ENCODE results near the gene PSMB10. TPM values are rescaled to one million over a fixed set of nuclear protein-coding genes. Genes with fewer than 3 reads are reported as not detected.

The PSMB10 gene
- total and polyA plus RNA-seq, 2 of the 4 experiments (the other 2 are of a cell fraction), result 28.7 to 36.7 TPM

- H2BK15ac ChIP-seq (ENCODE audit: low read depth, low read length), result no peak overlapping the region
- peaks cover 4% of the 10 kb centered on the region; the same call in 1 of the 2 replicates for H3K4me1 ChIP-seq (ENCODE audit: control insufficient read depth, insufficient read depth, low read length)
- TF ChIP-seq CEBPB (IDR thresholded peaks at IDR 0.05; ENCODE audit: low read depth, low read length) (no peak), MAFK (IDR thresholded peaks at IDR 0.05; ENCODE audit: low read depth, low read length) (no peak), ELK1 (IDR thresholded peaks at IDR 0.05; ENCODE audit: borderline replicate concordance, low read depth, low read length) (no peak), RCOR1 (IDR thresholded peaks at IDR 0.05; ENCODE audit: insufficient replicate concordance, low read length) (no peak), NFE2L2 (IDR thresholded peaks at IDR 0.05; ENCODE audit: low read depth, low read length) (no peak), SMC3 (IDR thresholded peaks at IDR 0.05; ENCODE audit: low read depth, low read length) (no peak), CHD1 (IDR thresholded peaks at IDR 0.05; ENCODE audit: low read depth, low read length) (no peak), CTCF (conservative IDR thresholded peaks at IDR 0.05; ENCODE audit: low read depth, low read length) (no peak), MAZ (IDR thresholded peaks at IDR 0.05; ENCODE audit: borderline replicate concordance, low read depth, low read length) (no peak), MXI1 (IDR thresholded peaks at IDR 0.05; ENCODE audit: borderline replicate concordance, low read depth, low read length) (no peak), USF2 (IDR thresholded peaks at IDR 0.05; ENCODE audit: low read depth, low read length) (no peak), BHLHE40 (IDR thresholded peaks at IDR 0.05; ENCODE audit: low read depth, low read length) (no peak), RFX5 (IDR thresholded peaks at IDR 0.05; ENCODE audit: low read depth, low read length) (no peak), FOS (IDR thresholded peaks at IDR 0.05; ENCODE audit: low read depth, low read length) (no peak)
- no peaks in the 10 kb centered on the region for H3K9me1 ChIP-seq (ENCODE audit: insufficient read depth, low read length)
- no peak overlapping the region for H2BK20ac ChIP-seq (ENCODE audit: low read depth, low read length)
- H3K4ac ChIP-seq (ENCODE audit: low read depth, low read length), result no peak overlapping the region
- H3K27me3 ChIP-seq (ENCODE audit: control insufficient read depth, insufficient read depth, low read length), result no peaks in the 10 kb centered on the region
- no peak overlapping the region for H3K9ac ChIP-seq (ENCODE audit: low read depth, low read length)
- peaks cover 34% of the 10 kb centered on the region for H3K36me3 ChIP-seq (ENCODE audit: control insufficient read depth, insufficient read depth, low read length)
- H3K23ac ChIP-seq (ENCODE audit: low read depth, low read length), result no peak overlapping the region
- DNase-seq, result no peak
- intact Hi-C loops (cut with micrococcal nuclease) (no loop called here), dilution Hi-C loops (cut with HindIII; ENCODE audit: low sequenced_read_pairs, unreplicated experiment) (no loop called here), in situ Hi-C loops (cut with MboI; ENCODE audit: low sequenced_read_pairs) (no loop called here)
- H4K20me1 ChIP-seq (ENCODE audit: insufficient read depth, low read length), result peaks cover 32% of the 10 kb centered on the region
- H3K79me1 ChIP-seq (ENCODE audit: low read depth in 1 of 2, low read length in 2 of 2), result peaks cover 0 to 5% of the 10 kb centered on the region in 2 experiments; a peak in 2 of 4 replicates
- H2BK5ac ChIP-seq (ENCODE audit: low read depth, low read length, poor library complexity, severe bottlenecking), result no peak overlapping the region
- CTCF ChIA-PET, result interaction anchor here (1.3 kb wide), 1 partner anchor 69 kb away, joined by 3 read pairs; no protein-coding TSS in a partner anchor
- H2AK9ac ChIP-seq (replicated peaks; ENCODE audit: low read depth, low read length, poor library complexity), result no peak overlapping the region
- H2AK5ac ChIP-seq (ENCODE audit: low read depth, low read length), result no peak overlapping the region
- no peak overlapping the region for H3K4me3 ChIP-seq (ENCODE audit: insufficient read depth, low read depth, low read length)
- no peak for ATAC-seq (ENCODE audit: low read depth)
- no peak overlapping the region for H3K27ac ChIP-seq (ENCODE audit: insufficient read depth, low read length)
- H4K8ac ChIP-seq (ENCODE audit: low read depth in 2 of 2, low read length in 2 of 2), result no peak overlapping the region
- H2BK120ac ChIP-seq (ENCODE audit: low read depth, low read length), result no peak overlapping the region
- POLR2A ChIA-PET (ENCODE audit: unreplicated experiment), result no interaction called here
- WGBS, 2 experiments (ENCODE audit: extremely low coverage in 2 of 2, insufficient read length in 1 of 2), result 92% methylated on average over 11 of the region's 19 CpGs; no CpG with 5 or more reads in 1 of the 2 experiments
- no peak overlapping the region for H3K14ac ChIP-seq (replicated peaks; ENCODE audit: low read depth, low read length)
- H3K9me3 ChIP-seq (ENCODE audit: control insufficient read depth, insufficient read depth, low read length), result no peaks in the 10 kb centered on the region
- H3K56ac ChIP-seq (ENCODE audit: extremely low read depth, insufficient read depth, low read length), result no peak overlapping the region
- no TSS peak for BruUV-seq (replicated peaks)
- no peak overlapping the region for H4K5ac ChIP-seq (ENCODE audit: low read depth, low read length)
- H4K91ac ChIP-seq (ENCODE audit: insufficient read depth, low read depth, low read length), result no peak overlapping the region
- no peak overlapping the region for H3K18ac ChIP-seq (ENCODE audit: low read depth, low read length)
- H3K4me2 ChIP-seq (ENCODE audit: low read depth, low read length), result no peak overlapping the region
- no peak overlapping the region for H2AFZ ChIP-seq (replicated peaks; ENCODE audit: low read length, poor library complexity)
Observed at GRCh38 chr16:67885976-67886375, 50.7 kb downstream of the PSMB10 start.

Data from IMR-90 (cell line).